MM.1S (cell line): ENCODE data around the gene ZG16B.

ENCODE experiments used
- CTCF ChIP-seq: fragments of 300-600 bp; sonication (generic); IDR thresholded peaks from 2 replicates; pipeline ENCODE4 v1.5.1; 2016; ENCODE audit warnings: antibody characterized with exemption, low read length, mixed read lengths
- EZH2 ChIP-seq: fragments of 300-600 bp; sonication (generic); optimal IDR thresholded peaks from 2 replicates; pipeline ENCODE3; 2017; ENCODE audit warnings: low read depth, mild to moderate bottlenecking, antibody characterized with exemption, low read length, mixed read lengths

GRCh38 chr16:2859686-2860265, 29.7 kb downstream of the ZG16B start:
- TF ChIP-seq CTCF (no peak), EZH2 (no peak)
